Measurements from ENCODE around the gene MINDY4. TPM values are rescaled to one million over a fixed set of nuclear protein-coding genes. Genes with fewer than 3 reads are reported as not detected.

Gene MINDY4
- total RNA-seq (2012; rRNA removed) (3.6 TPM in 2 replicates), polyA plus RNA-seq (2012; rRNA removed) (1.8 and 1.9 TPM in 2 replicates), Bru-seq, nascent RNA (percentile 57 among the genes with signal in this experiment), BruChase-seq, experiment 1, labeled RNA remaining after a 6-hour chase (percentile 51 among the genes with signal in this experiment), BruChase-seq, experiment 2, labeled RNA remaining after a 2-hour chase (percentile 78 among the genes with signal in this experiment)
- polyA plus RNA-seq (2012; cell fraction: cytosol; rRNA removed) = 0.75 and 1.1 TPM in 2 replicates
- 1.9 and 3.0 TPM in 2 replicates for polyA plus RNA-seq (2012; cell fraction: nucleus; rRNA removed; ENCODE audit: low replicate concordance)
- long read RNA-seq, partial matches to known transcripts = 3 of 5 reads
- long read RNA-seq, other reads (novel, unspliced or antisense) = 1 of 5 reads

DNA sequence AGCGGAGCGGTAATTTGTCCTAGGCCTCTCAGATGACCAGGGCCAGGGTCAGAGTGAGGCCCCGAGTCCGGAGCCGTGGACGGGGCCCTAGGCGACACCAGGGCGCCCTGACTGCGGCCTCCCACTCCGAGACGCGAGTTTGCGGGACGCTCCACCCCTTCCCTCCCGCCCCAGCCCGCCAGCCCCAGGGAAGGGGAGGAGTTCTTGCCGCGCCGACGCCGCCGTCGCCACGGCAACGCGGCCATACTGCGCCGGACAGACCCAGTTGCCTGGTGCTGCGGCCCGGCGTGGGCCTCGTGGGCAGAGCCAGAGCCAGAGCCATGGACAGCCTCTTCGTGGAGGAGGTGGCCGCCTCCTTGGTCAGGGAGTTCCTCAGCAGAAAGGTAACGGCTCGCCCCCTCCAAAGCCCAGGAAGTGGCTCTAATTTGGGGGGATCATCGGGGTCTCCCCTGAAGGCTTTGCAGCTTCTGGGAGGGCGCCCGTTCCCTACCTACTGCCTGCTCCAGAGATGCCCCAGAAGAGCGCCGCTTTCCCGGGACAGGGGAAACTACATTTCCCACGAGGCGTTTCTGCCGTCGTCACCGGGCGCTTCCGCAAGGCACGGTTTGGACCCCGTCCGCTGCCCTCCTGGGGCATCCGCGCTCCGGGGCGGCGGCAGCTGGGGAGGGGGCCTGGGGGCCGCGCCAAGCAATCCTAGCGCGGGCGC lies at the start of gene MINDY4:
Gene MINDY4, plus strand, starts transcription at position 244 of the 706 bp plus-strand sequence. Its CDS starts 77 bp downstream, at position 321.
- dilution Hi-C loops (cut with HindIII; ENCODE audit: low sequenced_read_pairs, unreplicated experiment) = no loop called here
- POLR2A ChIA-PET (ENCODE audit: unreplicated experiment) = no interaction called here
- peak; percentile 98 for ATAC-seq (ENCODE audit: low read depth)

More for the DNA sequence above, at the start of gene MINDY4:
- peaks cover 7% of the 10 kb centered on the region for H3K9me1 ChIP-seq (ENCODE audit: insufficient read depth, low read length)
- H3K18ac ChIP-seq (ENCODE audit: low read depth, low read length) = peak within 1 kb of the TSS; percentile 32; the same call in 1 of the 2 replicates
- H4K20me1 ChIP-seq (ENCODE audit: insufficient read depth, low read length) = no peaks in the 10 kb centered on the region
- CTCF ChIA-PET = no interaction called here
- H4K8ac ChIP-seq (ENCODE audit: low read depth in 2 of 2, low read length in 2 of 2) = peak within 1 kb of the TSS; percentile 88 to 92
- peak within 1 kb of the TSS; percentile 40 for H2BK20ac ChIP-seq (ENCODE audit: low read depth, low read length)
- no TSS peak for BruUV-seq (replicated peaks)
- peak within 1 kb of the TSS; percentile 76 for H3K23ac ChIP-seq (ENCODE audit: low read depth, low read length)
- H3K4me2 ChIP-seq (ENCODE audit: low read depth, low read length) = peak within 1 kb of the TSS; percentile 98
- peak within 1 kb of the TSS; percentile 51 for H4K91ac ChIP-seq (ENCODE audit: insufficient read depth, low read depth, low read length)
- 0 out of 2 replicates have a peak, but pooled peaks cover 2% of the 10 kb centered on the region for H3K4me1 ChIP-seq (ENCODE audit: control insufficient read depth, insufficient read depth, low read length)
- no peak for TF ChIP-seq BHLHE40 (IDR thresholded peaks at IDR 0.05; ENCODE audit: low read depth, low read length)
- TF ChIP-seq FOS (IDR thresholded peaks at IDR 0.05; ENCODE audit: low read depth, low read length) = no peak
- TF ChIP-seq, protein P1, sequence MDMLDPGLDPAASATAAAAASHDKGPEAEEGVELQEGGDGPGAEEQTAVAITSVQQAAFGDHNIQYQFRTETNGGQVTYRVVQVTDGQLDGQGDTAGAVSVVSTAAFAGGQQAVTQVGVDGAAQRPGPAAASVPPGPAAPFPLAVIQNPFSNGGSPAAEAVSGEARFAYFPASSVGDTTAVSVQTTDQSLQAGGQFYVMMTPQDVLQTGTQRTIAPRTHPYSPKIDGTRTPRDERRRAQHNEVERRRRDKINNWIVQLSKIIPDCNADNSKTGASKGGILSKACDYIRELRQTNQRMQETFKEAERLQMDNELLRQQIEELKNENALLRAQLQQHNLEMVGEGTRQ (IDR thresholded peaks at IDR 0.05; ENCODE audit: low read depth, low read length) = 0 out of 2 replicates have a peak, but pooled peaks have one; percentile 12
- TF ChIP-seq CEBPB (IDR thresholded peaks at IDR 0.05; ENCODE audit: low read depth, low read length) = no peak
- TF ChIP-seq CHD1 (IDR thresholded peaks at IDR 0.05; ENCODE audit: low read depth, low read length) = no peak
- TF ChIP-seq RCOR1 (IDR thresholded peaks at IDR 0.05; ENCODE audit: insufficient replicate concordance, low read length) = no peak
- TF ChIP-seq RFX5 (IDR thresholded peaks at IDR 0.05; ENCODE audit: low read depth, low read length) = no peak
- peak; percentile 58; the same call in 1 of the 2 replicates for TF ChIP-seq MAZ (IDR thresholded peaks at IDR 0.05; ENCODE audit: borderline replicate concordance, low read depth, low read length)
- no peak for TF ChIP-seq RAD21 (IDR thresholded peaks at IDR 0.05; ENCODE audit: low read length)
- TF ChIP-seq MAFK (IDR thresholded peaks at IDR 0.05; ENCODE audit: low read depth, low read length) = no peak
- TF ChIP-seq MXI1 (IDR thresholded peaks at IDR 0.05; ENCODE audit: borderline replicate concordance, low read depth, low read length) = peak; percentile 96; the same call in 1 of the 2 replicates
- H3K9me3 ChIP-seq (ENCODE audit: control insufficient read depth, insufficient read depth, low read length) = no peaks in the 10 kb centered on the region
- peak within 1 kb of the TSS; percentile 80 for H2BK120ac ChIP-seq (ENCODE audit: low read depth, low read length)
- H2AFZ ChIP-seq (replicated peaks; ENCODE audit: low read length, poor library complexity) = peak within 1 kb of the TSS; percentile 99
- peak within 1 kb of the TSS; percentile 57 for H2AK5ac ChIP-seq (ENCODE audit: low read depth, low read length)
- peak within 1 kb of the TSS; percentile 65 for H3K56ac ChIP-seq (ENCODE audit: extremely low read depth, insufficient read depth, low read length)
- H2BK15ac ChIP-seq (ENCODE audit: low read depth, low read length) = peak within 1 kb of the TSS; percentile 1; the same call in 1 of the 3 replicates
- peak within 1 kb of the TSS; percentile 51 for H4K5ac ChIP-seq (ENCODE audit: low read depth, low read length)
- peak within 1 kb of the TSS; percentile 76 for H3K14ac ChIP-seq (replicated peaks; ENCODE audit: low read depth, low read length)
- H3K27ac ChIP-seq (ENCODE audit: insufficient read depth, low read length) = peak within 1 kb of the TSS; percentile 71
- WGBS, 2 experiments (ENCODE audit: extremely low coverage in 2 of 2, insufficient read length in 1 of 2) = 3% methylated on average over 15 of the region's 62 CpGs; no CpG with 5 or more reads in 1 of the 2 experiments
- H3K4me3 ChIP-seq (ENCODE audit: insufficient read depth, low read depth, low read length) = peak within 1 kb of the TSS; percentile 65
- intact Hi-C loops (cut with micrococcal nuclease) = loop anchor here (1.0 kb wide), 1 partner anchor 20 kb away; no protein-coding TSS in a partner anchor
- H2AK9ac ChIP-seq (replicated peaks; ENCODE audit: low read depth, low read length, poor library complexity) = peak within 1 kb of the TSS; percentile 79
- peak within 1 kb of the TSS; percentile 75 for H3K9ac ChIP-seq (ENCODE audit: low read depth, low read length)
- peaks cover 5 to 25% of the 10 kb centered on the region in 2 experiments for H3K79me1 ChIP-seq (ENCODE audit: low read depth in 1 of 2, low read length in 2 of 2)
- H3K27me3 ChIP-seq (ENCODE audit: control insufficient read depth, insufficient read depth, low read length) = no peaks in the 10 kb centered on the region
- in situ Hi-C loops (cut with MboI; ENCODE audit: low sequenced_read_pairs) = no loop called here
- H2BK5ac ChIP-seq (ENCODE audit: low read depth, low read length, poor library complexity, severe bottlenecking) = peak within 1 kb of the TSS; percentile 23
- peak; percentile 80 for DNase-seq
- peak within 1 kb of the TSS; percentile 72 for H3K4ac ChIP-seq (ENCODE audit: low read depth, low read length)
- no peaks in the 10 kb centered on the region for H3K36me3 ChIP-seq (ENCODE audit: control insufficient read depth, insufficient read depth, low read length)

Measured in IMR-90 (cell line).